Ovary (tissue), 9 donors: Measurements from ENCODE around the gene PROM2. TPM values are rescaled to one million over a fixed set of nuclear protein-coding genes. Genes with fewer than 3 reads are reported as not detected.

Experiments
- DNase-seq, 5 donors: peaks; one replicate each; pipeline ENCODE4 v3.0.0-alpha.2; 2019 to 2020
- H3K27ac ChIP-seq, 2 donors: fragments of 200-600 bp; one replicate each; pipeline versions ENCODE4 v1.5.1 to v1.8.0; 2019 to 2022
- H3K27me3 ChIP-seq: fragments of 200-600 bp; one replicate; pipeline ENCODE4 v1.8.0; 2022
- H3K36me3 ChIP-seq: fragments of 200-600 bp; sonication (generic); one replicate; pipeline ENCODE4 v1.5.1; 2019
- H3K4me1 ChIP-seq: one replicate; pipeline ENCODE4 v1.8.1; 2013; ENCODE audit warnings: mild to moderate bottlenecking, moderate library complexity; ENCODE audit not compliant: insufficient read depth
- H3K4me3 ChIP-seq: fragments of 200-600 bp; sonication (generic); one replicate; pipeline ENCODE4 v1.5.1; 2017
- H3K9me3 ChIP-seq, 2 donors: fragments of 200-600 bp in 1 of 2; sonication (generic) in 1 of 2; one replicate each; pipeline versions ENCODE4 v1.5.1 to v1.8.1; 2013 to 2019; ENCODE audit warnings: mild to moderate bottlenecking in 1 of 2, moderate library complexity in 1 of 2
- EP300 ChIP-seq: sonication (generic); formaldehyde crosslinking; IDR thresholded peaks from one replicate; pipeline ENCODE4 v1.6.1; 2017; ENCODE audit warnings: antibody characterized with exemption
- POLR2A ChIP-seq: fragments of 450-650 bp; IDR thresholded peaks from one replicate; pipeline ENCODE4 v1.6.1; 2017; ENCODE audit warnings: antibody characterized with exemption, mild to moderate bottlenecking, moderate library complexity
- WGBS, 3 donors: extraction: QIAGEN DNeasy Blood & Tissue Kit in 1 of 3; methylation state at CpG; one replicate each; pipeline versions ENCODE4 v1.1.5 to v1.1.7; 2013 to 2017; 5-methylcytosine and 5-hydroxymethylcytosine counted together
- intact Hi-C, 4 donors: fragments of 100-400 bp; cut with DNase I; formaldehyde crosslinking; loops; one replicate each; pipeline versions ENCODE4 v1.11.0 to v1.15.1; 2022 to 2023
- polyA plus RNA-seq, 2 donors: library from polyadenylated mRNA; stranded (reverse); fragments of 200-250 nt in 1 of 2; fragments of 350-450 nt in 1 of 2; fragmentation: Illumina TruSeq in 1 of 2; extraction: RNeasy Lipid Tissue Mini Kit (QIAGEN cat#74804) in 1 of 2; gene quantifications; one replicate each; pipeline ENCODE4 v1.2.3, GENCODE V29; 2013 to 2014
- total RNA-seq, 7 donors: library from RNA; depleted of rRNA in 2 of 7; stranded (reverse); fragments of >200 nt in 2 of 7; fragmentation: NEBNext Ultra II Directional in 3 of 7; extraction: Animal tissue kit (Norgen Biotek cat#: 25700) in 3 of 7; gene quantifications; one replicate each; pipeline versions ENCODE4 v1.1.0 to v1.2.4, GENCODE V29; 2016 to 2023
- TF ChIP-seq, protein P1 (sequence below), 3 donors: fragments of 450-650 bp in 2 of 3; fragments of 200-600 bp in 1 of 3; IDR thresholded peaks; one replicate each; pipeline versions ENCODE4 v1.5.1 to v1.8.0; 2016 to 2022; ENCODE audit warnings: antibody characterized with exemption in 3 of 3, mild to moderate bottlenecking in 1 of 3
- donor health status: DM: no; HTN: no; CAD: no; lungs with moderate emphysema.
- donor health status: DM: no; HTN: no; CAD: no.
- donor health status: Bipolar disorder and iron deficiency.
- donor health status: DM: yes; HTN: yes; CAD: no.
- donor health status: DM: no; HTN: no; CAD: no.
- donor health status: DM: yes; HTN: yes; CAD: no.

PROM2 gene
- total and polyA plus RNA-seq, 9 donors, result 0.37 to 5.1 (median 3.4) TPM

DNA sequence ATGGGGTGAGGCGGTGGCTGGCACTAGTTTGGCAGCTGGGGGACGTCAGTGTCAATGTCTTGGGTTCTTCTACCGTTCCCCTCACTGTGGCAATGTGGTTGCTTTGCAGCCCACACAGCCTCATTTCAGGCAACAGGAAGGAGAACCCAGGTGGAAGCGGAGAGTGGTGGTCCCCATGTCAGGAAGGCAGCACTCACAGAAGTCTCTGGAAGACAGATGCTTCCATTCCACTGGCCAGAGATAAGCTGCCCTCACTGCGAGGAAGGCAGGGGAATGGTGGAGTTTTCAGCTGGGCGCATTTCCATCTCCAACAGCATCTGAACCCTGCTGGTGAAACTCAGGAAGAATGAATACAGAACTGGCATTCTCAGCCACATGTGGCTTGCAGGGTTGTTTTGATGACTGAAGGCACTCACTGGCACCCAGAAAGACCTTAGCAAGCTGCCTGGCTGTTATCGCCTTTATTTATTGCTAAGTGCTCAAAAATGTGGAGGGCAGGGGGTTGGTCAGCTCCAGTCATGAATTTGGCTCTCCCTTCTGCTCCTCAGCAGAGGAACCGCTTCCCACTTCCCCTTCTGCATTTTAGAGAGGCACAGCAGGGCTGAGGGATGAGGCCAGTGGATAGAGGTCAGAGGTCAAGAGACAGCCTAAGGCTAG lies 42.3 kb downstream of the PROM2 start:
- intact Hi-C loops, result no loop called here
- Histone ChIP-seq H3K27me3 (no peaks in the 10 kb centered on the region), H3K36me3 (no peaks in the 10 kb centered on the region), H3K4me1 (no peaks in the 10 kb centered on the region), H3K27ac (no peak overlapping the region), H3K9me3 (no peaks in the 10 kb centered on the region), H3K4me3 (no peak overlapping the region)
- TF ChIP-seq, protein P1, sequence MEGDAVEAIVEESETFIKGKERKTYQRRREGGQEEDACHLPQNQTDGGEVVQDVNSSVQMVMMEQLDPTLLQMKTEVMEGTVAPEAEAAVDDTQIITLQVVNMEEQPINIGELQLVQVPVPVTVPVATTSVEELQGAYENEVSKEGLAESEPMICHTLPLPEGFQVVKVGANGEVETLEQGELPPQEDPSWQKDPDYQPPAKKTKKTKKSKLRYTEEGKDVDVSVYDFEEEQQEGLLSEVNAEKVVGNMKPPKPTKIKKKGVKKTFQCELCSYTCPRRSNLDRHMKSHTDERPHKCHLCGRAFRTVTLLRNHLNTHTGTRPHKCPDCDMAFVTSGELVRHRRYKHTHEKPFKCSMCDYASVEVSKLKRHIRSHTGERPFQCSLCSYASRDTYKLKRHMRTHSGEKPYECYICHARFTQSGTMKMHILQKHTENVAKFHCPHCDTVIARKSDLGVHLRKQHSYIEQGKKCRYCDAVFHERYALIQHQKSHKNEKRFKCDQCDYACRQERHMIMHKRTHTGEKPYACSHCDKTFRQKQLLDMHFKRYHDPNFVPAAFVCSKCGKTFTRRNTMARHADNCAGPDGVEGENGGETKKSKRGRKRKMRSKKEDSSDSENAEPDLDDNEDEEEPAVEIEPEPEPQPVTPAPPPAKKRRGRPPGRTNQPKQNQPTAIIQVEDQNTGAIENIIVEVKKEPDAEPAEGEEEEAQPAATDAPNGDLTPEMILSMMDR (IDR thresholded peaks at IDR 0.05), result no peak
- TF ChIP-seq POLR2A (no peak), EP300 (no peak)
- DNase-seq, result no peak
- 45 to 59% (median 50%) methylated on average over 8 of the region's 8 CpGs for WGBS, 3 donors

DNA sequence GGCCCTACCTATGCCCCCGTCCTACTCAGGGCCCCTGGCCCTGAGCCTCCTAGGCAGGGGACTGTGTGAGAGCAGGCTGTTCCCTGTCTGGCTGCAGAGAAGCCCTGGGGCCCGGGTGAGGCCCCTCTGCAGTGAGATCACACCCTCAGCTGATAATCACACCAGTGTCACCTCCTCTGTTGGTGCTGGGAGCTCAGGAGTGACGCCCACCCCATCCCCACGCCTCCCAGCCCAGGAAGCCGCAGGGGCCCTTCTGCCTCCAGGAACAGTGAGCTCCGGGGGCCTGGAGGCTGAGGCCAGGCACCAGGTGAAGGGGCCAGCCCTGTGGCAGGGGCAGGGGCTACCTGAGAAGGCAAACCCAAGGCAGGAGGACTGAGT lies 42.9 kb downstream of the PROM2 start:
- WGBS, 3 donors, result 56 to 62% (median 60%) methylated on average over 6 of the region's 6 CpGs
- DNase-seq, result no peak
- no peaks in the 10 kb centered on the region for H3K4me1 ChIP-seq
- H3K27me3 ChIP-seq, result no peaks in the 10 kb centered on the region
- TF ChIP-seq POLR2A (no peak), EP300 (no peak)
- TF ChIP-seq, protein P1 (IDR thresholded peaks at IDR 0.05), result no peak
- H3K9me3 ChIP-seq, result no peaks in the 10 kb centered on the region
- intact Hi-C loops, result no loop called here
- H3K4me3 ChIP-seq, result no peak overlapping the region
- no peaks in the 10 kb centered on the region for H3K36me3 ChIP-seq
- H3K27ac ChIP-seq, result no peak overlapping the region

DNA sequence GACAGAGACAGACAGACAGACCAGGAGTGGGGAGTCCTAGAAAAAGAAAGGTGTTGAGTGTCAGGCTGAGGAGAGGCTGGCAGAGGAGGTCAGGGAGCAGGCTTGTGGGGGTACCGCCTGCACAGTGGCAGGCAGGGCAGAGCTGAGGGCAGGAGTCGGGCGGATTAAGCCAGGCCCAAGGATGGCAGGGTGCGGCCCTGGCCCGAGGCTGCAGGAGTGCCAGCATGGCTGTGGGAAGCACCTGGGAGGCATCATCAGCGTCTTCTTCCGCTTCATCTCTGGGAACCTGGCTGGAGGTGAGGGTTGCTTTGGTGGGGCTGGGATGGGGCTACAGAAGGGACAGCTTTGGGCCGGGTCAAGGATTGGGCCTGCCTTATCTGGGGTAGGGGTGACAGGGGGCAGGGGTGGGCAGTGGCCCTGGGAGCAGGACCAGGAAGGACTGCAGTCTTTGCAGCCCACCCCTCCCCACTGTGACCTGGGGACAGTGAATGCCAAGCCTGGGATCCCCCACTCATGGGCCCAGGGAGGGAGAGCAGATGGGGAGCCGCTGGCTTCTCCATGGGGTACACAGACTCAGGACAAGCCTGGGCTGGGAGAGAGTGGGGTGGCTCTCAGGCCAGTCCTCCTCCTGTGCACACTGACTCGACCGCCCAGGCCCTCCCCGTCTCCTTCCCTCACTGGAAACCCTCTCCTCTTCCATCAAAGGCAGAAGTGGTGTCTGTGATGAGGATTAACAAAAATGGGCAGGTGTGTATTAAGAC lies 43.6 kb downstream of the PROM2 start:
- no peak for TF ChIP-seq EP300
- TF ChIP-seq POLR2A, result no peak
- TF ChIP-seq, protein P1 (IDR thresholded peaks at IDR 0.05), result no peak
- intact Hi-C loops, result no loop called here
- WGBS, 3 donors, result 84 to 91% (median 90%) methylated on average over 12 of the region's 12 CpGs
- H3K27me3 ChIP-seq, result no peaks in the 10 kb centered on the region
- no peak for DNase-seq
- no peak overlapping the region for H3K4me3 ChIP-seq
- H3K9me3 ChIP-seq, result no peaks in the 10 kb centered on the region
- no peak overlapping the region for H3K27ac ChIP-seq
- no peaks in the 10 kb centered on the region for H3K36me3 ChIP-seq
- no peaks in the 10 kb centered on the region for H3K4me1 ChIP-seq

DNA sequence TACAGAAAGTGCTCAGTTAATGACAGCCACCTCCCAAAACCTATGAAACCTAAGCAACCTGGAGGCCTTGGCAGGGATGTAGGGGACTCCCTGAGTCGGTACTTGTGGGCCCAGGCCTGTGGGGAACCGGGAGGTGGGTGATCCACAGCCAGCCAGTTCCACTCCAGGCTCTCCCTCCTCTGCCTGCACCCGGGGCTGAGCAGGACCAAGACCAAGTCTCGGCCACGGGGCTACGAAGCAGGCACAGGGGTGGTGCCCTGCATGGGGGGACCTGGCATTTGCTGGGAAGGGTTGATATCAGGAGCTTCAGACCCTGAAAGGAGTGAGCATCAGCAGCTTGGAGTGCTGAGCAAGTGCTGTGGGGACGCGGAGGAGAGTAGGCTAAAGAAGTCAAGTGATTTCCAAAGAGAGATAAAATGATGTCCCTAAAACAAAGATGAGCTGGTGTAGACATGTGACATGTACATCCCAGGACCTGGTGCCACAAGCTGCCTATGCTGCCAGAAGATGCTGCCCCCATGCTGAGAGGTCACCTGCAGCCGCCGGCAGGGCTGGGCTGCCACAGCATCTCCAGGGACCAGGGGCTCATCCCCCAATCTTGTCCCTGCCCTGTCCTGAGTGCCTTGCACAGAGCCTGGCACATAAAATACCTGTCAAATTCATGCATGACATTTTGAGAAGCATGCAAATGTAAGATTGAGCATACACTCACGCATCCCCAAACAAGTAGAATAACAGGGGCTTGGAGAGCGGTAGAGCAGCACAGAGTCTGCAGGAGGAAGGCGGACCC lies 44.4 kb downstream of the PROM2 start:
- intact Hi-C loops, result no loop called here
- WGBS, 3 donors, result 77 to 86% (median 77%) methylated on average over 13 of the region's 13 CpGs

More for the DNA sequence above, 44.4 kb downstream of the PROM2 start:
- no peak overlapping the region for H3K27ac ChIP-seq
- H3K4me3 ChIP-seq, result no peak overlapping the region
- no peaks in the 10 kb centered on the region for H3K4me1 ChIP-seq
- H3K9me3 ChIP-seq, result no peaks in the 10 kb centered on the region
- TF ChIP-seq, protein P1 (IDR thresholded peaks at IDR 0.05), result no peak
- no peak for TF ChIP-seq POLR2A
- no peak for TF ChIP-seq EP300
- H3K36me3 ChIP-seq, result no peaks in the 10 kb centered on the region
- no peak for DNase-seq
- no peaks in the 10 kb centered on the region for H3K27me3 ChIP-seq
